Heart left ventricle (tissue), 16 donors: ENCODE measurements around the gene CLIP1. TPM values are rescaled to one million over a fixed set of nuclear protein-coding genes. Genes with fewer than 3 reads are reported as not detected.
"Not testable (repeated sequence)": the region's sequence is repeated elsewhere in the genome, so short reads cannot be mapped to it uniquely, and the experiment has no call there.

Source experiments
- ATAC-seq, 4 donors: fragments of 200-7000 bp; cut with Tn5 transposase; one replicate each; pipeline ENCODE4 v1.9.1; 2020 to 2022; ENCODE audit warnings: moderate library complexity in 4 of 4, mild to moderate bottlenecking in 3 of 4, moderate number of reproducible peaks in 1 of 4
- DNase-seq, 5 donors: peaks; one replicate each; pipeline ENCODE4 v3.0.0-alpha.2; 2020
- H3K27ac ChIP-seq, 12 donors: fragments of 200-600 bp; sonication (generic) in 4 of 12; one replicate each; pipeline versions ENCODE4 v1.5.0 to v1.8.0; 2016 to 2022; ENCODE audit warnings: mild to moderate bottlenecking in 2 of 12
- H3K27me3 ChIP-seq, 9 donors: fragments of 200-600 bp; sonication (generic) in 2 of 9; one replicate each; pipeline versions ENCODE4 v1.5.1 to v1.8.0; 2016 to 2022; ENCODE audit warnings: mild to moderate bottlenecking in 3 of 9
- H3K36me3 ChIP-seq, 9 donors: fragments of 200-600 bp; sonication (generic) in 2 of 9; one replicate each; pipeline versions ENCODE4 v1.5.0 to v1.8.0; 2018 to 2022; ENCODE audit warnings: mild to moderate bottlenecking in 2 of 9
- H3K4me1 ChIP-seq, 12 donors: fragments of 200-600 bp; sonication (generic) in 4 of 12; one replicate each; pipeline versions ENCODE4 v1.5.0 to v1.8.0; 2016 to 2022; ENCODE audit warnings: mild to moderate bottlenecking in 3 of 12
- H3K4me3 ChIP-seq, 12 donors: fragments of 200-600 bp; sonication (generic) in 4 of 12; one replicate each; pipeline versions ENCODE4 v1.5.0 to v1.8.0; 2017 to 2022; ENCODE audit warnings: mild to moderate bottlenecking in 9 of 12, moderate library complexity in 4 of 12
- H3K9me3 ChIP-seq, 12 donors: fragments of 200-600 bp; sonication (generic) in 4 of 12; one replicate each; pipeline versions ENCODE4 v1.5.0 to v1.8.0; 2016 to 2022; ENCODE audit warnings: mild to moderate bottlenecking in 1 of 12
- CTCF ChIP-seq, 12 donors: fragments of 200-600 bp; sonication (generic) in 4 of 12; IDR thresholded peaks; one replicate each; pipeline versions ENCODE4 v1.5.0 to v1.8.0; 2018 to 2022; ENCODE audit warnings: antibody characterized with exemption in 12 of 12, mild to moderate bottlenecking in 5 of 12
- POLR2A ChIP-seq, 2 donors: fragments of 450-650 bp; IDR thresholded peaks; one replicate each; pipeline ENCODE4 v1.6.1; 2017; ENCODE audit warnings: antibody characterized with exemption in 2 of 2, mild to moderate bottlenecking in 2 of 2, moderate library complexity in 2 of 2
- WGBS, 4 donors: extraction: QIAGEN DNeasy Blood & Tissue Kit in 2 of 4; methylation state at CpG; one replicate each; pipeline versions ENCODE4 v1.1.5 to v1.1.7; 2013 to 2018; 5-methylcytosine and 5-hydroxymethylcytosine counted together
- intact Hi-C, 10 donors: fragments of 100-400 bp; cut with DNase I; formaldehyde crosslinking; loops; one replicate each; pipeline versions ENCODE4 v1.11.1 to v1.14.2; 2022
- polyA plus RNA-seq, 2 donors: library from polyadenylated mRNA; stranded (reverse); fragments of 200-250 nt; gene quantifications; one replicate each; pipeline ENCODE4 v1.2.3, GENCODE V29; 2013
- total RNA-seq, 9 donors: library from RNA; depleted of rRNA in 2 of 9; stranded (reverse); fragments of >200 nt in 2 of 9; fragmentation: NEBNext Ultra II Directional in 3 of 9; extraction: Animal tissue kit (Norgen Biotek cat#: 25700) in 3 of 9; gene quantifications; one replicate each; pipeline versions ENCODE4 v1.1.0 to v1.2.4, GENCODE V29; 2016 to 2023
- donor health status: ischemic (EF 13 %, LVEDD 7.1; RV severe dilation, severe dysfunction).
- donor health status: healthy with polysubstance abuse.
- donor health status: DM: no; HTN: yes; CAD: no.
- donor health status: DM: no; HTN: no; CAD: no.
- donor health status: ischemic (EF 25% LVEDD 6.9; RV normal size, moderate dysfunction).
- donor health status: ischemic (EF 25% LVEDD 5.7; RV mildly dilated, moderate dysfunction).
- donor health status: healthy.
- donor health status: DM: yes; HTN: yes; CAD: no.
- donor health status: ischemic (EF 35%, LVEDD 5.7; RV mildly dilated, moderate dysfunction).
- donor health status: nonischemic (EF 11% LVEDD 7.7; RV severe dilation, severe dysfunction).
- donor health status: DM: yes; HTN: yes; CAD: no.
- donor health status: PGD.
- donor health status: ischemic (EF 29% LVEDD 5.4; RV normal size, mild dysfunction).
- donor health status: nonischemic (EF 23%, LVEDD 6.1; RV moderate dilation, normal function).

CLIP1 gene
- total and polyA plus RNA-seq, 11 donors = 31.9 to 173 (median 104) TPM

- H3K9me3 ChIP-seq = no peaks in the 10 kb centered on the region
- no peak overlapping the region for H3K4me3 ChIP-seq
- no peaks in the 10 kb centered on the region for H3K36me3 ChIP-seq
- H3K4me1 ChIP-seq = peaks cover 0 to 4% (median 0%) of the 10 kb centered on the region in 12 donors
- 53 to 68% (median 63%) methylated on average over 8 of the region's 8 CpGs for WGBS, 4 donors
- intact Hi-C loops = no loop called here
- H3K27me3 ChIP-seq = no peaks in the 10 kb centered on the region
- ATAC-seq = peak; percentile 68 to 99 (median 82)
- TF ChIP-seq POLR2A (IDR thresholded peaks at IDR 0.05) = no peak
- no peak for TF ChIP-seq CTCF (IDR thresholded peaks at IDR 0.05)
- peak; percentile 11 to 74 (median 62) for DNase-seq
- peak overlapping the region in 1 of 12 donors; percentile 47 for H3K27ac ChIP-seq
Measured at GRCh38 chr12:122437656-122438121, 15.2 kb upstream of the CLIP1 start.

DNA sequence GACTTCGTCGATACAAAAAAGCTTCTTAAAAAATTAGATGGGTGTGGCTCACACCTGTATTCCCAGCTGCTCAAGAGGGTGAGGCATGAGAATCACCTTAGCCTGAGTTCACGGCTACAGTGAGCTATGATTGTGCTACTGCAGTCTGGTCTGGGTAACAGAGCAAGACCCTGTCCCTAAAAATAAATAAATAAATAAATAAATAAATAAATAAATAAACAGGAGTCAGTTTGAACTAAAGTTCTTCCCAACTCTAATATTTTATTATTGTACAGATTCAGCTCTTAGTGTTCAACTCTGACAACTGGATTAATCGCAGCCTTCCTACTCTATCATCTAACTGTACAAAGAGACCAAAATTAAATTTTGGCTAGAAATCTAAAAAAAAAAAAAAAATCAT, 12.7 kb upstream of the CLIP1 start:
- TF ChIP-seq POLR2A (IDR thresholded peaks at IDR 0.05) (no peak), CTCF (IDR thresholded peaks at IDR 0.05) (no peak)
- intact Hi-C loops = no loop called here
- Histone ChIP-seq H3K4me3 (no peak overlapping the region), H3K27ac (no peak overlapping the region), H3K9me3 (no peaks in the 10 kb centered on the region), H3K4me1 (peaks cover 0 to 4% (median 0%) of the 10 kb centered on the region in 12 donors), H3K27me3 (no peaks in the 10 kb centered on the region), H3K36me3 (no peaks in the 10 kb centered on the region)
- 92 to 97% (median 94%) methylated on average over 4 of the region's 4 CpGs for WGBS, 4 donors
- ATAC-seq (no peak), DNase-seq (no peak)

DNA sequence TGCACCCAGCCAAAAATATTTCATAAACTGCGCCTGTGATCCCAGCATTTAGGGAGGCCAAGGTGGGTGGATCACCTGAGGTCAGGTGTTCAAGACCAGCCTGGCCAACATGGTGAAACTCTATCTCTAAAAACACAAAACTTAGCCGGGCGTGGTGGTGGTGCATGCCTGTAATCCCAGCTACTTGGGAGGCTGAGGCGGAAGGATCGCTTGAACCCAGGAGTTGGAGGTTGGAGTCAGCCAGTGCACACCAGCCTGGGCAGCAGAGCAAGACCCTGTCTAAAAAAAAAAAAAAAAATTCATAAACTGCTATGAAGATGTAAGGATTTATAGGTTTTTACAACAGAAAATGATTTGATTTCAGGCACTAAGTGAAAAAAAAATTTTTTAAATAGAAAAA, 6.6 kb upstream of the CLIP1 start:
- ATAC-seq, H3K36me3 ChIP-seq, H3K4me3 ChIP-seq, DNase-seq, H3K9me3 ChIP-seq, H3K27ac ChIP-seq, H3K27me3 ChIP-seq, H3K4me1 ChIP-seq: not testable (repeated sequence)
- intact Hi-C loops = loop anchor here in 1 of 10 donors (5.0 kb wide), 1 partner anchor 43 kb away; no protein-coding TSS in a partner anchor
- WGBS, 4 donors = 95 to 97% (median 96%) methylated on average over 5 of the region's 5 CpGs

- Histone ChIP-seq H3K4me1 (peaks cover 0 to 13% (median 8%) of the 10 kb centered on the region in 12 donors), H3K9me3 (no peaks in the 10 kb centered on the region), H3K27ac (no peak overlapping the region), H3K4me3 (no peak overlapping the region), H3K27me3 (no peaks in the 10 kb centered on the region), H3K36me3 (no peaks in the 10 kb centered on the region)
- DNase-seq = no peak
- ATAC-seq = no peak
- 93 to 98% (median 97%) methylated on average over 9 of the region's 9 CpGs for whole genome bisulfite sequencing, 4 donors
- intact Hi-C loops = loop anchor here in 1 of 10 donors (5.0 kb wide), 1 partner anchor 45 kb away; no protein-coding TSS in a partner anchor
- TF ChIP-seq CTCF (IDR thresholded peaks at IDR 0.05) (no peak), POLR2A (IDR thresholded peaks at IDR 0.05) (no peak)
Measured at GRCh38 chr12:122427403-122427802, 4.9 kb upstream of the CLIP1 start.
